Thoracic aorta (tissue), 2 donors: ENCODE results near the gene ZFP14. TPM values are rescaled to one million over a fixed set of nuclear protein-coding genes. Genes with fewer than 3 reads are reported as not detected.

Experiments
- total RNA-seq, 2 donors: library from RNA; depleted of rRNA; stranded (reverse); fragments of >200 nt; gene quantifications; one replicate each; pipeline versions ENCODE4 v1.1.0 to v1.2.3, GENCODE V29; 2016

The ZFP14 gene
- total RNA-seq, 2 donors from 2014 or later, result 4.1 to 4.2 TPM

Other genes with a start within 250 kb of the ZFP14 start
- 100 to 1,000 TPM; 161 to 220 TPM for gene CAPNS1, start 239.1 kb downstream of the ZFP14 start, total RNA-seq
- 10 to 100 TPM in 1 of 2 donors, 1 to 10 TPM in 1; 6.3 to 41.0 TPM for gene COX7A1, start 226.8 kb downstream of the ZFP14 start, total RNA-seq
- 1 to 10 TPM; 1.9 to 6.6 TPM for gene ZNF565, start 164.5 kb downstream of the ZFP14 start, total RNA-seq
- 10 to 100 TPM; 37.8 to 71.1 TPM for gene ZNF146, start 164.1 kb downstream of the ZFP14 start, total RNA-seq
- gene ZFP82, start 39.4 kb upstream of the ZFP14 start, total RNA-seq, result 10 to 100 TPM in 1 of 2 donors, 1 to 10 TPM in 1; 4.2 to 14.4 TPM
- 10 to 100 TPM; 14.8 to 25.3 TPM for gene ZNF566, start 110.4 kb upstream of the ZFP14 start, total RNA-seq
- gene ZNF260, start 149.1 kb upstream of the ZFP14 start, total RNA-seq, result 1 to 10 TPM; 6.9 to 9.7 TPM
- 10 to 100 TPM; 10.3 to 18.1 TPM for gene ZNF529, start 194.1 kb upstream of the ZFP14 start, total RNA-seq
- 1 to 10 TPM; 2.7 to 8.7 TPM for gene ZNF382, start 226.1 kb upstream of the ZFP14 start, total RNA-seq